HepG2 (cell line): ENCODE data around the gene ANKS3. TPM values are rescaled to one million over a fixed set of nuclear protein-coding genes. Genes with fewer than 3 reads are reported as not detected.

Source experiments
- BCL6 ChIP-seq: IDR thresholded peaks from 2 replicates; pipeline ENCODE4 v1.6.1; 2016; ENCODE audit warnings: missing genetic modification reagents, missing compliant biosample characterization
- EHMT2 ChIP-seq: fragments of 200-600 bp; sonication (generic); IDR thresholded peaks from 2 replicates; pipeline ENCODE4 v1.7.0; 2017; ENCODE audit warnings: antibody characterized with exemption, low read depth, low read length, borderline replicate concordance
- ELF4 ChIP-seq: sonication (generic); formaldehyde crosslinking; IDR thresholded peaks from 2 replicates; pipeline ENCODE4 v1.5.0; 2020; ENCODE audit warnings: missing genetic modification reagents, mild to moderate bottlenecking, moderate library complexity, borderline replicate concordance
- HES4 ChIP-seq: sonication (generic); formaldehyde crosslinking; IDR thresholded peaks from 2 replicates; pipeline ENCODE4 v1.9.0; 2021; ENCODE audit warnings: mild to moderate bottlenecking, missing genetic modification reagents, borderline replicate concordance
- HNF1A ChIP-seq, 2 experiments: sonication (generic) in 1 of 2; formaldehyde crosslinking in 1 of 2; IDR thresholded peaks; 2 replicates each; pipeline versions ENCODE4 v1.4.0 to v1.6.1; 2016 to 2020; ENCODE audit warnings: borderline replicate concordance in 1 of 2, low read depth in 1 of 2, mild to moderate bottlenecking in 1 of 2, missing genetic modification reagents in 1 of 2
- NBN ChIP-seq: fragments of 450-650 bp; conservative IDR thresholded peaks from 2 replicates; pipeline ENCODE4 v1.6.1; 2017
- POLR2A ChIP-seq, 2 experiments: IDR thresholded peaks; 2 replicates each; pipeline ENCODE4 v1.6.1; 2011; ENCODE audit warnings: low read depth in 2 of 2, low read length in 2 of 2, mild to moderate bottlenecking in 1 of 2, moderate library complexity in 1 of 2; ENCODE audit not compliant: insufficient read depth in 1 of 2
- ZNF280D ChIP-seq: sonication (generic); formaldehyde crosslinking; IDR thresholded peaks from 2 replicates; pipeline ENCODE4 v1.5.1; 2020; ENCODE audit warnings: mild to moderate bottlenecking, missing genetic modification reagents
- ZNF781 ChIP-seq: sonication (generic); formaldehyde crosslinking; IDR thresholded peaks from 2 replicates; pipeline ENCODE4 v1.5.1; 2020; ENCODE audit warnings: borderline replicate concordance, mild to moderate bottlenecking, missing genetic modification reagents; ENCODE audit errors: not compliant biosample characterization
- polyA plus RNA-seq, 8 experiments: library from polyadenylated mRNA; depleted of rRNA in 3 of 8; stranded (reverse) in 7 of 8; unstranded in 1 of 8; fragments of >200 nt; fragmentation: Illumina TruSeq in 4 of 8; extraction: Trizol in 4 of 8; gene quantifications; 2 replicates each; pipeline versions ENCODE4 v1.2.1 to v1.2.3, GENCODE V29; 2011 to 2016; ENCODE audit warnings: low read depth in 4 of 8, missing spikeins in 1 of 8, mixed read lengths in 1 of 8; ENCODE audit not compliant: insufficient read depth in 1 of 8
- total RNA-seq, 5 experiments: library from RNA; depleted of rRNA; stranded (reverse); fragments of >200 nt; fragmentation: Illumina TruSeq; extraction: Trizol; gene quantifications; 2 replicates each; pipeline ENCODE4 v1.2.3, GENCODE V29; 2016; ENCODE audit warnings: low read depth in 1 of 5
- TF ChIP-seq, protein P1 (sequence below): sonication (generic); formaldehyde crosslinking; IDR thresholded peaks from 2 replicates; pipeline ENCODE4 v1.4.0; 2020; ENCODE audit warnings: missing genetic modification reagents, borderline replicate concordance
- TF ChIP-seq, protein P2 (sequence below): sonication (generic); formaldehyde crosslinking; IDR thresholded peaks from 2 replicates; pipeline ENCODE4 v1.4.0; 2020; ENCODE audit warnings: low read depth, missing genetic modification reagents

The ANKS3 gene
- total and polyA plus RNA-seq, 2 of the 13 experiments (the other 11 are each of a cell fraction or from before 2014, with no cell fraction given), result 11.4 to 15.9 TPM

DNA sequence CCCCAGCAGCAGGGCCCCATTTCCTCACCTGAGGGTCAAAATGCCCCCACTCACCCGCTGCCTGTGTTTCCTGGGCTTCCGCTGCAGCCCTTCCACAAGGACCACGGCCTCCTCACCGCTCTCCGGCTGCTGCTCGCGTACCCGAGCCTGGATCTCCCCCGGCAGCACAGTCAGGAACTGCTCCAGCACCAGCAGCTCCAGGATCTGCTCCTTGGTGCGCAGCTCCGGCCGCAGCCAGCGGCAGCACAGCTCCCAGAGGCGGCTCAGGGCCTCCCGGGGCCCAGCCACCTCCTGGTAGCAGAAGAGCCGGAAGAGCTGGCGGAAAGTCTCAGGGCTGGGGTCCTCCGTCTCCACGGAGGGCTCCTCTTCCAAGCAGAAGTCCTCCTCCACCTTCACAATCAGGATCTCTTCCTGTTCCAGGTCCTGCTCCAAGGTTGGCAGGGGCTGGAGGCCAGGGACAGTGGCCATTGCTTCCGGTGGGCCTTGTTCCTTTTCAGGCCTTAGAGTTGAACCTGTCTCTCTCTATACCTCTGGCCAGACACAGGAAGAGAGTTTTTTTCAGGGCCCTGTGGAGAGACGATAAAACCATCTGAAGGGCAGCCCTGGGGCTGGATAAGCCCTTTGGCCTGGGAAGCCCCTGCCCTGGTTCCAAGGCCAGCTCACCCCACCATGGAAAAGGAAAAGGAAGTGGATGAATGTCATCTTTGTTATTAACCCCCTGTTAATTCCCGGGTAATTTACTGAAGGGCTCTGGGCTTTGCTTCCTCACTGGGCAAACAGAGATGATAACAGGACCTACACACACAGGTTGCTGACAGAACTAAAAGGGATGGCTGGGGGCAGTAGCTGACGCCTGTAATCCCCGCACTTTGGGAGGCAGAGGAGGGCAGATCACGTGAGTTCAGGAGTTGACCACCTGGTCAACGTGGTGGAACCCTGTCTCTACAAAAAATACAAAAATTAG, 31.7 kb upstream of the ANKS3 start (continued):
- TF ChIP-seq, protein P1, sequence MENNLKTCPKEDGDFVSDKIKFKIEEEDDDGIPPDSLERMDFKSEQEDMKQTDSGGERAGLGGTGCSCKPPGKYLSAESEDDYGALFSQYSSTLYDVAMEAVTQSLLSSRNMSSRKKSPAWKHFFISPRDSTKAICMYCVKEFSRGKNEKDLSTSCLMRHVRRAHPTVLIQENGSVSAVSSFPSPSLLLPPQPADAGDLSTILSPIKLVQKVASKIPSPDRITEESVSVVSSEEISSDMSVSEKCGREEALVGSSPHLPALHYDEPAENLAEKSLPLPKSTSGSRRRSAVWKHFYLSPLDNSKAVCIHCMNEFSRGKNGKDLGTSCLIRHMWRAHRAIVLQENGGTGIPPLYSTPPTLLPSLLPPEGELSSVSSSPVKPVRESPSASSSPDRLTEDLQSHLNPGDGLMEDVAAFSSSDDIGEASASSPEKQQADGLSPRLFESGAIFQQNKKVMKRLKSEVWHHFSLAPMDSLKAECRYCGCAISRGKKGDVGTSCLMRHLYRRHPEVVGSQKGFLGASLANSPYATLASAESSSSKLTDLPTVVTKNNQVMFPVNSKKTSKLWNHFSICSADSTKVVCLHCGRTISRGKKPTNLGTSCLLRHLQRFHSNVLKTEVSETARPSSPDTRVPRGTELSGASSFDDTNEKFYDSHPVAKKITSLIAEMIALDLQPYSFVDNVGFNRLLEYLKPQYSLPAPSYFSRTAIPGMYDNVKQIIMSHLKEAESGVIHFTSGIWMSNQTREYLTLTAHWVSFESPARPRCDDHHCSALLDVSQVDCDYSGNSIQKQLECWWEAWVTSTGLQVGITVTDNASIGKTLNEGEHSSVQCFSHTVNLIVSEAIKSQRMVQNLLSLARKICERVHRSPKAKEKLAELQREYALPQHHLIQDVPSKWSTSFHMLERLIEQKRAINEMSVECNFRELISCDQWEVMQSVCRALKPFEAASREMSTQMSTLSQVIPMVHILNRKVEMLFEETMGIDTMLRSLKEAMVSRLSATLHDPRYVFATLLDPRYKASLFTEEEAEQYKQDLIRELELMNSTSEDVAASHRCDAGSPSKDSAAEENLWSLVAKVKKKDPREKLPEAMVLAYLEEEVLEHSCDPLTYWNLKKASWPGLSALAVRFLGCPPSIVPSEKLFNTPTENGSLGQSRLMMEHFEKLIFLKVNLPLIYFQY (CRISPR knock-in tag), result no peak
- TF ChIP-seq NBN, result no peak
- TF ChIP-seq, protein P2, sequence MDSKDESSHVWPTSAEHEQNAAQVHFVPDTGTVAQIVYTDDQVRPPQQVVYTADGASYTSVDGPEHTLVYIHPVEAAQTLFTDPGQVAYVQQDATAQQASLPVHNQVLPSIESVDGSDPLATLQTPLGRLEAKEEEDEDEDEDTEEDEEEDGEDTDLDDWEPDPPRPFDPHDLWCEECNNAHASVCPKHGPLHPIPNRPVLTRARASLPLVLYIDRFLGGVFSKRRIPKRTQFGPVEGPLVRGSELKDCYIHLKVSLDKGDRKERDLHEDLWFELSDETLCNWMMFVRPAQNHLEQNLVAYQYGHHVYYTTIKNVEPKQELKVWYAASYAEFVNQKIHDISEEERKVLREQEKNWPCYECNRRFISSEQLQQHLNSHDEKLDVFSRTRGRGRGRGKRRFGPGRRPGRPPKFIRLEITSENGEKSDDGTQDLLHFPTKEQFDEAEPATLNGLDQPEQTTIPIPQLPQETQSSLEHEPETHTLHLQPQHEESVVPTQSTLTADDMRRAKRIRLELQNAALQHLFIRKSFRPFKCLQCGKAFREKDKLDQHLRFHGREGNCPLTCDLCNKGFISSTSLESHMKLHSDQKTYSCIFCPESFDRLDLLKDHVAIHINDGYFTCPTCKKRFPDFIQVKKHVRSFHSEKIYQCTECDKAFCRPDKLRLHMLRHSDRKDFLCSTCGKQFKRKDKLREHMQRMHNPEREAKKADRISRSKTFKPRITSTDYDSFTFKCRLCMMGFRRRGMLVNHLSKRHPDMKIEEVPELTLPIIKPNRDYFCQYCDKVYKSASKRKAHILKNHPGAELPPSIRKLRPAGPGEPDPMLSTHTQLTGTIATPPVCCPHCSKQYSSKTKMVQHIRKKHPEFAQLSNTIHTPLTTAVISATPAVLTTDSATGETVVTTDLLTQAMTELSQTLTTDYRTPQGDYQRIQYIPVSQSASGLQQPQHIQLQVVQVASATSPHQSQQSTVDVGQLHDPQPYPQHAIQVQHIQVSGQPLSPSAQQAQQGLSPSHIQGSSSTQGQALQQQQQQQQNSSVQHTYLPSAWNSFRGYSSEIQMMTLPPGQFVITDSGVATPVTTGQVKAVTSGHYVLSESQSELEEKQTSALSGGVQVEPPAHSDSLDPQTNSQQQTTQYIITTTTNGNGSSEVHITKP (CRISPR knock-in tag), result no peak
- 0 out of 2 replicates have a peak, but pooled peaks have one; percentile 71 for TF ChIP-seq ELF4 (CRISPR knock-in tag)
- no peak for TF ChIP-seq ZNF280D (CRISPR knock-in tag)
- no peak for TF ChIP-seq HNF1A (IDR thresholded peaks at IDR 0.05; ENCODE audit: low read depth)
- TF ChIP-seq HNF1A (CRISPR knock-in tag; IDR thresholded peaks at IDR 0.05; ENCODE audit: borderline replicate concordance), result peak; percentile 12; the same call in 1 of the 2 replicates
- 0 out of 2 replicates have a peak, but pooled peaks have one; percentile 8 for TF ChIP-seq HES4
- no peak for TF ChIP-seq ZNF781 (CRISPR knock-in tag)
- TF ChIP-seq BCL6 (CRISPR knock-in tag), result no peak
- TF ChIP-seq EHMT2, result no peak
- peak in 1 of 2 experiments; percentile 62; a peak in 2 of 4 replicates for TF ChIP-seq POLR2A (IDR thresholded peaks at IDR 0.05; ENCODE audit: insufficient read depth in 1 of 2, low read depth in 2 of 2, low read length in 2 of 2)
